CD14-positive monocyte (primary cell): ENCODE results near the gene UBE2E2. TPM values are rescaled to one million over a fixed set of nuclear protein-coding genes. Genes with fewer than 3 reads are reported as not detected.

Experiments used
- DNase-seq, 3 donors: peaks; one replicate each; pipeline ENCODE4 v3.0.0-alpha.2; 2011 to 2022
- H2AFZ ChIP-seq: 2 replicates; pipeline ENCODE4 v1.6.0; 2012; ENCODE audit warnings: mild to moderate bottlenecking, low read depth, low read length, inconsistent platforms; ENCODE audit not compliant: insufficient read depth, poor library complexity, severe bottlenecking
- H3K27ac ChIP-seq, 2 donors: 1 replicate in 1 of 2; 2 replicates in 1 of 2; pipeline ENCODE4 v1.5.1; 2012 to 2013; ENCODE audit warnings: low read length in 2 of 2, control low read depth in 1 of 2, inconsistent platforms in 1 of 2, low read depth in 1 of 2, mild to moderate bottlenecking in 1 of 2
- H3K27me3 ChIP-seq, 2 donors: one replicate each; pipeline versions ENCODE4 v1.6.0 to v1.6.1; 2011 to 2013; ENCODE audit warnings: low read length in 2 of 2; ENCODE audit not compliant: control insufficient read depth in 2 of 2, insufficient read depth in 2 of 2
- H3K36me3 ChIP-seq, 2 donors: replicated peaks in 1 of 2; 1 replicate in 1 of 2; 2 replicates in 1 of 2; pipeline versions ENCODE4 v1.5.1 to v1.6.1; 2012 to 2013; ENCODE audit warnings: low read length in 2 of 2, control low read depth in 1 of 2, inconsistent platforms in 1 of 2, mild to moderate bottlenecking in 1 of 2; ENCODE audit not compliant: insufficient read depth in 2 of 2, control insufficient read depth in 1 of 2
- H3K4me1 ChIP-seq, 2 donors: 1 replicate in 1 of 2; 2 replicates in 1 of 2; pipeline versions ENCODE4 v1.5.1 to v1.6.1; 2012 to 2013; ENCODE audit warnings: low read length in 2 of 2, control low read depth in 1 of 2, inconsistent platforms in 1 of 2, mild to moderate bottlenecking in 1 of 2, moderate library complexity in 1 of 2; ENCODE audit not compliant: insufficient read depth in 2 of 2, control insufficient read depth in 1 of 2
- H3K4me2 ChIP-seq: replicated peaks from 2 replicates; pipeline ENCODE3; 2012; ENCODE audit warnings: low read length, moderate library complexity, mild to moderate bottlenecking; ENCODE audit not compliant: poor library complexity, severe bottlenecking; ENCODE audit errors: extremely low read depth
- H3K4me3 ChIP-seq, 3 experiments: fragments of 200-600 bp in 1 of 3; sonication (generic) in 1 of 3; replicated peaks in 1 of 3; 1 replicate in 2 of 3; 2 replicates in 1 of 3; pipeline ENCODE4 v1.5.1; 2011 to 2013; ENCODE audit warnings: low read length in 3 of 3, mild to moderate bottlenecking in 3 of 3, control low read depth in 2 of 3, low read depth in 2 of 3, inconsistent platforms in 1 of 3, moderate library complexity in 1 of 3
- H3K79me2 ChIP-seq: 2 replicates; pipeline ENCODE4 v1.6.0; 2012; ENCODE audit warnings: mild to moderate bottlenecking, control low read depth, inconsistent platforms, low read length, moderate library complexity; ENCODE audit not compliant: insufficient read depth
- H3K9ac ChIP-seq: 2 replicates; pipeline ENCODE4 v1.6.0; 2017; ENCODE audit warnings: low read length, mild to moderate bottlenecking; ENCODE audit not compliant: insufficient read depth, poor library complexity, severe bottlenecking
- H3K9me3 ChIP-seq, 2 donors: replicated peaks in 1 of 2; 1 replicate in 1 of 2; 2 replicates in 1 of 2; pipeline versions ENCODE4 v1.5.1 to v1.6.1; 2012 to 2013; ENCODE audit warnings: low read length in 2 of 2, control low read depth in 1 of 2; ENCODE audit not compliant: control insufficient read depth in 1 of 2, insufficient read depth in 1 of 2
- H4K20me1 ChIP-seq: 2 replicates; pipeline ENCODE4 v1.6.0; 2012; ENCODE audit warnings: mild to moderate bottlenecking, low read length, control low read depth, moderate library complexity; ENCODE audit not compliant: insufficient read depth
- H3K27ac Mint-ChIP-seq, 7 donors: one replicate each; pipeline ENCODE4 v1.8.0; 2020; ENCODE audit warnings: mild to moderate bottlenecking in 7 of 7, mixed read lengths in 7 of 7, moderate library complexity in 6 of 7, inconsistent platforms in 2 of 7
- H3K27me3 Mint-ChIP-seq, 3 donors: one replicate each; pipeline ENCODE4 v1.8.0; 2021 to 2022; ENCODE audit warnings: low read depth in 3 of 3, mild to moderate bottlenecking in 3 of 3, mixed read lengths in 3 of 3, moderate library complexity in 3 of 3, inconsistent platforms in 1 of 3
- H3K36me3 Mint-ChIP-seq, 2 donors: one replicate each; pipeline ENCODE4 v1.8.0; 2020; ENCODE audit warnings: mixed read lengths in 2 of 2, inconsistent platforms in 1 of 2, mild to moderate bottlenecking in 1 of 2
- H3K4me1 Mint-ChIP-seq: one replicate; pipeline ENCODE4 v1.8.0; 2020; ENCODE audit warnings: mild to moderate bottlenecking, mixed read lengths
- H3K4me3 Mint-ChIP-seq, 2 donors: one replicate each; pipeline ENCODE4 v1.8.0; 2020; ENCODE audit warnings: mild to moderate bottlenecking in 2 of 2, mixed read lengths in 2 of 2, moderate library complexity in 1 of 2
- H3K9me3 Mint-ChIP-seq, 7 donors: one replicate each; pipeline ENCODE4 v1.8.0; 2020 to 2022; ENCODE audit warnings: mixed read lengths in 7 of 7, mild to moderate bottlenecking in 6 of 7, moderate library complexity in 6 of 7, inconsistent platforms in 2 of 7
- CTCF ChIP-seq: fragments of 200-600 bp; IDR thresholded peaks from one replicate; pipeline ENCODE4 v1.8.0; 2022; ENCODE audit warnings: antibody characterized with exemption, mild to moderate bottlenecking
- WGBS: methylation state at CpG from one replicate; pipeline ENCODE4 v1.1.5; 2013; ENCODE audit warnings: missing lambda C conversion rate; ENCODE audit not compliant: insufficient coverage; 5-methylcytosine and 5-hydroxymethylcytosine counted together
- intact Hi-C, 2 donors: fragments of 100-400 bp; cut with micrococcal nuclease; formaldehyde crosslinking; loops; one replicate each; pipeline versions ENCODE4 v1.15.0 to v1.15.1; 2023
- polyA plus RNA-seq, 3 donors: library from polyadenylated mRNA; depleted of rRNA in 1 of 3; unstranded in 2 of 3; stranded (reverse) in 1 of 3; fragments of 300-500 nt in 2 of 3; fragments of >200 nt in 1 of 3; fragmentation: Illumina TruSeq in 2 of 3; gene quantifications; 1 replicate in 2 of 3; 2 replicates in 1 of 3; pipeline ENCODE4 v1.2.3, GENCODE V29; 2012 to 2021

UBE2E2 gene
- polyA plus RNA-seq, 3 donors = 25.8 to 78.0 (median 66.3) TPM

DNA sequence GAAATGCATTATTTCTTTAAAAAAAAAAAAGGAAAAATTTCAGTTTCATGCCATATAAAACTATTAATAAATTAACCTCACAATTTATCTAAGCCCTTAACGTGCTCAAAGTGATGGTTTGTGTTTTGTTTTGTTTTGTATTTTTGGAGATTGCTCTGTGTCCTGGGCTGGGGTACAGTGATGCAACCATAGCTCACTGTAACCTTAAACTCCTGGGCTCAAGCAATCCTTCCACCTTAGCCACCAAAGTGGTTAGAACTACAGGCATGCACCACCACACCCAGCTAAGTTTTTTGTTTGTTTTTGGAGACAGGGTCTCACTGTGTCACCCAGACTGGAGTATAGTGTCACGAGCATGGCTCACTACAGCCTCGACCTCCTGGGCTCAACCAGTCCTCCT lies 180.7 kb downstream of the UBE2E2 start:
- no peak for DNase-seq
- no peak for TF ChIP-seq CTCF
- H3K27ac ChIP-seq = no peak overlapping the region
- H3K27me3 ChIP-seq = no peaks in the 10 kb centered on the region
- whole genome bisulfite sequencing = 100% methylated on average over 2 of the region's 3 CpGs
- H2AFZ ChIP-seq = no peak overlapping the region
- no peak overlapping the region for H3K4me2 ChIP-seq
- Mint-ChIP-seq H3K4me3 (no peak overlapping the region), H3K36me3 (no peaks in the 10 kb centered on the region), H3K27ac (no peak overlapping the region), H3K9me3 (no peaks in the 10 kb centered on the region), H3K27me3 (no peaks in the 10 kb centered on the region), H3K4me1 (peaks cover 3% of the 10 kb centered on the region)
- H3K9ac ChIP-seq = no peak overlapping the region
- H3K4me1 ChIP-seq = no peaks in the 10 kb centered on the region
- H3K9me3 ChIP-seq = no peaks in the 10 kb centered on the region
- intact Hi-C loops = no loop called here
- peaks cover 14% of the 10 kb centered on the region for H3K79me2 ChIP-seq
- peaks cover 40% of the 10 kb centered on the region for H4K20me1 ChIP-seq
- no peak overlapping the region for H3K4me3 ChIP-seq
- H3K36me3 ChIP-seq = no peaks in the 10 kb centered on the region

DNA sequence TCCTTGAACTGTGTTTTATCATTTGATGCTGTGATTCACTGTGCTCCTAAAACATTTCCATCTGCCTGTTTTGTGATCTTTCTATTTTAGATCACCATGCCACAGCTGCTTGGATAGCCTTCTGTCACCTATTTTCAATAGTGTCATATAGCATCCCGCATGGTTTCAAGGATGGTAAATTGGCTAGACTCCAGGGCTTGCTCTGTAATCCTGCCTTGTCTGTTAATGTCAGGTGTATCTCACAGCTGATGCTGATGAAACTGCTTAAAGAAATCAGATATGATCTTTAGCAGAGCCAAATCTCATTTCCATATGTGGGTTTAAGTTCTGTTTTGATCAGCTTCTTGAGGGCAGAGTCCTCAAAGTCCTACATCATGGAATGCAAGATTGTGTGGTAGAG lies 182.2 kb downstream of the UBE2E2 start:
- DNase-seq = no peak
- H3K4me3 Mint-ChIP-seq = no peak overlapping the region
- Histone ChIP-seq H4K20me1 (peaks cover 46% of the 10 kb centered on the region), H2AFZ (no peak overlapping the region), H3K27me3 (no peaks in the 10 kb centered on the region), H3K36me3 (no peaks in the 10 kb centered on the region), H3K9ac (no peak overlapping the region), H3K4me3 (no peak overlapping the region), H3K4me1 (no peaks in the 10 kb centered on the region), H3K79me2 (peaks cover 11% of the 10 kb centered on the region), H3K9me3 (no peaks in the 10 kb centered on the region), H3K27ac (no peak overlapping the region), H3K4me2 (no peak overlapping the region)
- WGBS = no CpG with 5 or more reads among the region's 1 CpG
- H3K27ac Mint-ChIP-seq = no peak overlapping the region
- no peaks in the 10 kb centered on the region for H3K36me3 Mint-ChIP-seq
- no peak for TF ChIP-seq CTCF
- peaks cover 3% of the 10 kb centered on the region for H3K4me1 Mint-ChIP-seq
- no peaks in the 10 kb centered on the region for H3K9me3 Mint-ChIP-seq
- intact Hi-C loops = no loop called here
- no peaks in the 10 kb centered on the region for H3K27me3 Mint-ChIP-seq
